NK-92 (cell line): ENCODE measurements around the gene SYNJ1.
"Not testable (repeated sequence)": the region's sequence is repeated elsewhere in the genome, so short reads cannot be mapped to it uniquely, and the experiment has no call there.

Source experiments
- DNase-seq: peaks from one replicate; lab custom pipeline; 2025; ENCODE audit not compliant: unreplicated experiment; lab: John Stamatoyannopoulos, UW

Gene SYNJ1, protein sequence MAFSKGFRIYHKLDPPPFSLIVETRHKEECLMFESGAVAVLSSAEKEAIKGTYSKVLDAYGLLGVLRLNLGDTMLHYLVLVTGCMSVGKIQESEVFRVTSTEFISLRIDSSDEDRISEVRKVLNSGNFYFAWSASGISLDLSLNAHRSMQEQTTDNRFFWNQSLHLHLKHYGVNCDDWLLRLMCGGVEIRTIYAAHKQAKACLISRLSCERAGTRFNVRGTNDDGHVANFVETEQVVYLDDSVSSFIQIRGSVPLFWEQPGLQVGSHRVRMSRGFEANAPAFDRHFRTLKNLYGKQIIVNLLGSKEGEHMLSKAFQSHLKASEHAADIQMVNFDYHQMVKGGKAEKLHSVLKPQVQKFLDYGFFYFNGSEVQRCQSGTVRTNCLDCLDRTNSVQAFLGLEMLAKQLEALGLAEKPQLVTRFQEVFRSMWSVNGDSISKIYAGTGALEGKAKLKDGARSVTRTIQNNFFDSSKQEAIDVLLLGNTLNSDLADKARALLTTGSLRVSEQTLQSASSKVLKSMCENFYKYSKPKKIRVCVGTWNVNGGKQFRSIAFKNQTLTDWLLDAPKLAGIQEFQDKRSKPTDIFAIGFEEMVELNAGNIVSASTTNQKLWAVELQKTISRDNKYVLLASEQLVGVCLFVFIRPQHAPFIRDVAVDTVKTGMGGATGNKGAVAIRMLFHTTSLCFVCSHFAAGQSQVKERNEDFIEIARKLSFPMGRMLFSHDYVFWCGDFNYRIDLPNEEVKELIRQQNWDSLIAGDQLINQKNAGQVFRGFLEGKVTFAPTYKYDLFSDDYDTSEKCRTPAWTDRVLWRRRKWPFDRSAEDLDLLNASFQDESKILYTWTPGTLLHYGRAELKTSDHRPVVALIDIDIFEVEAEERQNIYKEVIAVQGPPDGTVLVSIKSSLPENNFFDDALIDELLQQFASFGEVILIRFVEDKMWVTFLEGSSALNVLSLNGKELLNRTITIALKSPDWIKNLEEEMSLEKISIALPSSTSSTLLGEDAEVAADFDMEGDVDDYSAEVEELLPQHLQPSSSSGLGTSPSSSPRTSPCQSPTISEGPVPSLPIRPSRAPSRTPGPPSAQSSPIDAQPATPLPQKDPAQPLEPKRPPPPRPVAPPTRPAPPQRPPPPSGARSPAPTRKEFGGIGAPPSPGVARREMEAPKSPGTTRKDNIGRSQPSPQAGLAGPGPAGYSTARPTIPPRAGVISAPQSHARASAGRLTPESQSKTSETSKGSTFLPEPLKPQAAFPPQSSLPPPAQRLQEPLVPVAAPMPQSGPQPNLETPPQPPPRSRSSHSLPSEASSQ (N-terminal part only)

DNA sequence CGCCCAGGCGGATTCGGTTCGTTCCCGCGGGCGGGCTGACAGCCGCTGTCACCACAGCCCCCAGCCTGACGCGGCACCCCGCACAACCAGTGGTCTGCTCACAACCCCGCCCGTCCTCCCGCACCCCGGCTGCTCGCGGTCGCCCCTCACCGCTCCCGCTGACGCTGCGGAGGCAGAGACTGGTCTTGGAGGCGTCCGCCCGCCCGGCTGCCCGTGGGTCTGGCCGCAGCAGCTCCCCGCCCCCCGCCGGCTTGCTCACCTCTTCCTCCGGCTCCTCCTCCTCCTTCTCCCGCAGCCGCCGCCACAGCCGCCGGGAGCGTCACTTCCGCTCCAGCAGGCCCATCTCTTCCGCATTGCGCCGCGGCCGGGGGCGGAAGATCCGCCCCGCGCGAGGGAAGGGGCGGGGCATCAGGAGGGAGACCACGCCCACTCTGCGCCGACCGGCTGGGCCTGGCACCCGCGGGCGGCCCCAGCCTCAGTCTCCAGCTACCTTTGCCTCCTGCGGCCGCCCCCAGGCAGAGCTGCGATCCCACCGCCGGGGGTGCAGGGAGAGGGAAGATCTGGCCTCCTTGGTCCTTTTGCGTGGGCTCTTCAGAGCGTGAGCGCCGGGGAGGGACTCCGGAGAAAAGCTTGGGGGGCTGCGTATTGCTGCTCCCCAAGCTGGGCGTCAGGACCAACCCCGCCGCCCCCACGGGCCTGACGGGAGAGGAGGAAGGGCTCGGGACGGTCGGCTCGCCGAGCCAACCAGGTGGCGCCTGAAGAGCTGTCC, at the start of gene SYNJ1:
Gene SYNJ1, minus strand, starts transcription at position 327 of the 769 bp plus-strand sequence. CDS start 1,118 bp downstream, outside the sequence.
- peak; percentile 66 for DNase-seq

DNA sequence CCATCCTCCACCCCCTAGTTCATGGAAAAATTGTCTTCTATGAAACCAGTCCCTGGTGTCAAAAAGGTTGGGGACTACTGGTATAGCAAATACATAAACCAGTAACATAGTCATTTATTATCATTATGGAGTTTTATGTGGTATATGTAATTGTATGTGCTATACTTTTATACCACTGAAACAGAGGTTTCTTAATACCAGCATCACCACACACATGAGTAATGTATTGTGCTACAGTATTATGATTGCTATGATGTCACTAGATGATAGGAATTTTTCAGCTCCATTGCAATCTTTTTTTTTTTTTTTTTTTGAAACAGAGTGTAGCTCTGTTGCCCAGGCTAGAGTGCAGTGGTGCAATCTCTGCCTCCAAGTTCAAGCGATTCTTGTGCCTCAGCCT, 49.5 kb upstream of the SYNJ1 start:
- no peak for DNase-seq

DNA sequence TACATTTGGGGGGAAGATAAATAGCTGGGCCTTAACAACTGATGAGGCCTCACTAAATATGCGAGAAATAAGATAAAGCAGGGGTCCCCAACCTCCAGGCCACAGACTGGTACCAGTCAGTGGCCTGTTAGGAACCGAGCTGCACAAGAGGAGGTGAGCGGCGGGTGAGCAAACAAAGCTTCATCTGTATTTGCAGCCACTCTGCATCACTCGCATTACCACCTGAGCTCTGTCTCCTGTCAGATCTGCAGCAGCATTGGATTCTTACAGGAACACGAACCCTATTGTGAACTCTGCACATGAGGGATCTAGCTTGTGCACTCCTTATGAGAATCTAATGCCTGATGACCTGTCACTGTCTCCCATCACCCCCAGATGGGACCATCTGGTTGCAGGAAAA, 48.9 kb upstream of the SYNJ1 start:
- DNase-seq, result no peak

DNA sequence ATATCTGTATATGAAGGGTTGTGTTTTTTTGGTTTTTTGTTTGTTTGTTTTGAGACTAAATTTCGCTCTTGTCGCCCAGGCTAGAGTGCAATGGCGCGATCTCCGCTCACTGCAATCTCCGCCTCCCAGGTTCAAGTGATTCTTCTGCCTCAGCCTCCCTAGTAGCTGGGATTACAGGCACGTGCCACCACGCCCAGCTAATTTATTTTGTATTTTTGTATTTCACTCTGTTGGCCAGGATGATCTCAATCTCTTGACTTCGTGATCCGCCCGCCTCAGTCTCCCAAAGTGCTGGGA, 45.2 kb upstream of the SYNJ1 start:
- not testable (repeated sequence) for DNase-seq

DNA sequence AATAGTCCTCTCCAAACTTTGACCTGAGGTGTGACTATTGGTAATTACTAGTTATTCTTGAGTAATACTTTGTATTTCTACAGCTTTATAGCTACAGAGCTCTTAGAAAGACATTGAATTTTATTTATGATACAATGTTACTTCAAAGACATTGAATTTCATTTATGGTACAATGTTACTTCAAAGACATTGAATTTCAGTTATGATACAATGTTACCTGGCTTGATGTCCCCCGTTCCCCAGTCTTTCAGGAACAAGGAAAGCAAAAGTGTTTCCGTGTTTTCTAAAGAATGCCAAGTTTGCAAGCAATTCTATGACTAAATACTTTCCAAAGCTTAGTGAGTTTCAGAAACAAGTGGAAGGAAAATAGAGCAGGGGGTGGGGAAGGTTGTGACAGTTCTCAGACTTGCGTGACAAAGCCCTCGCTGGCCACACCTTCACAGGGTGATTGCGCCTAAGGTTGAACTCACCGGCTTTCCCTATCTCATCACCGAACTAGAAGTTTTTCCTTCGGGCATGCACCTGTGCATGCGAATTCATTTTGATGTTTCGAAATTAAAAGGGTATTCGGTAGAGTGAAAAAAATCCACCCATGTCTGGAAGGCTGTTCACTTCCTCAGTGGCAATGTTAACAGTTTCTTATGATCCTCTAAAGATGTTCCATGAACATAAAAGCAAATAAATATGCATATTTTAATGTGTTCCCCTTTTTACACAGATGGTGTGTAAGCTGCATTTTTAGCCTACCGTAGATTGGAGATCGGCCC, 44.7 kb upstream of the SYNJ1 start:
- no peak for DNase-seq

DNA sequence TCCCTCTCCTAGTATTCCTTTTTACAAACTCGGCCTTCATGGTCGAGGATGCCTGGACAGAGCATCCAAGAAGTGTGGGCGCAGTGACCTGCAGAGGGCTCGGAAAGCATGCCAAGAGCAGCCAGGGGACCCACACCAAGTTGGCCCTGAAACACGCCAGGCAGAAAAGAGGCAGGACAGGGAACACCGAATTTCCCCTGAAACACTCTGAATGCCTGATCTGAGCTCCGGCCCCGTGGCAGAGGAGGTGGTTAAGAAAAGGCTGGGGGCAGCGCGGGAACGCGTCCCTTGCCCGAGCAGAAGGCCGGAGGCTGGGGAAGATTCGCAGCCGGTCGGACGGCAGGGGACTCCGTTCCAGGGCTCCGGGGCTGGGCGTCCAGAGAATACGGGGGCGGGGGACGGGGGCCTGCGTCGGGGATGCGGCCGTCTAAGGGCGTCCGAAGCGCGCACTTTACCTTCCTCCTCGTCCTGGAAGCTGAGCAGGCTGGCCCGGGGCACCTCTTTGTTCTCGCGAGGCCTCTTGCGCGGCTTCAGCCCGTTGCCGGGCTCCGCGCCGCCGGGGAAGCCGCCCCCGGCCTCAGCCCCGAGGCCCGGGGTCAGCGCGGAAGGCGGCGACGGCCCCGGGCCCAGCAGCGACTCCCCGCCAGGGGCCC, 43.2 kb upstream of the SYNJ1 start:
- no peak for DNase-seq

DNA sequence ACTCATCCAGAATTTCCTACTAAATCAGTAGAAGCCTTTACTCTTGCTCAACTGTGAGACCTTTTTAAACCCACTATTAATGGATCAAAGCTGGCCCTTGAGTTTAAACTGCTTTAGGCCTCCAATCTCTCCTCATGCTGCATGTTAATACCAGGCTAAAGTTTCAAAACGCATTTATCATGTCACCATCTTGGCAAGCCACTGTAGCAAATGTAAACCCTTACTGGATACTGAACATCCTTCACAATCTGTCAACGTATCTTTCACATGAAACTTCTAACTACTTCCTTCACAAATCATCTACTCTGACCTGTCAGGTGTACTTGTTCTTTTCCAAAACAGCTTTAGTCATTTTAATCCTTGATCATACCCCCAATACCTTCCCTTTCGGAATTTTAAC, 40.7 kb upstream of the SYNJ1 start:
- no peak for DNase-seq

DNA sequence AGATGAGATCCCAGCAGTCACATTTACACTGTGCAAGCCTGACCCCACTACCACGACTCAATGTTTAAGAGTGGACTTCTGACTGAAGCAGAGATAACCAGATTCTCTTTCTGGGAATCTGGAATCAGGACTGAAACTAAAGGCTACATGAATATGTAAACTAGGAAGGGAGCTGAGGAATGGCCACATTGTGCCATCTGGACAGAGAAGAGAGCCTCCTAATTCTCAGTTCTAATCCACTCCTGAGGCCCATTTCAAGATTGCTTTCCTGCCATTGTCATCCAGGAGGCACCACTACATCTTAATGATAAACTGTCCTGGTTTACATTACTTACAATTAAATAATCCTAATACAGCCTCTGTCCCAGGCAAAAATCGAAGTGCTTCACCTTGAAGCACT, 37.2 kb upstream of the SYNJ1 start:
- DNase-seq, result no peak

DNA sequence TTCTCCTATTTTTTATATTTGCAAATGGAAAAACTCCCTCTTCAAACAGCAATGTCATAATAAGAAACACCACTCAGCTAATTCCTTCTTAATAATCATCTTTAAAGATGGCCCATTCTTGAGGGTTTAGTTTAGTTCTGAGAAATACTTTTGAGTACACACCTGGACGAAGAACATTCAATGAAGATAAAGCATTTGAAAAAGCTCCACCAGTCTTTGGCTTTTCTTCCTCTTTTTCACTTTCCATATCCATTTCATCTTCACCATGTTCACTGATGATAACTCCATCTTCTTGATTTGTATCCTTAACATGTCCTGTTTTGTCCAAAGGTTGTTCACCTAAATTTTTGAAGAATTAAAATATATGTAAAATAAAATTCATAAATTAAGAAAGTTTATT, 36.4 kb upstream of the SYNJ1 start:
- no peak for DNase-seq

DNA sequence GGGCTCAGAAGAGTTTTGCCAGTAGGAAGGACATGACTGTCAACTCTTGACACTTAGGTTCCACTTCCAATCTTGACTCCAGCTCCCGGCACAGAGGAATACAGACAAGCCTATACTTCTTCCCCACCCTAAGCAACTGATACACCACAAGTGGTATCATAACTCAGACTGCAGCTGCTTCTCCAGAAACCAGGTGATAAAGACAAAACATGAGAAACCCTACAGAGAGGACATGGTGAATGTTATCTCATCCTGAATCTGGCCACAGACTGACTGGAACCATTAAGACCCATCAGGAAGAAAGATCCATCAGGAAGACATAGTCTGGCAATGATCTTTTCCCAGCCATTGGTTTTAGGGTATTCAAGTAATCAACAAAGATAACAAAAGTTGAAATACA, 30.0 kb upstream of the SYNJ1 start:
- no peak for DNase-seq

DNA sequence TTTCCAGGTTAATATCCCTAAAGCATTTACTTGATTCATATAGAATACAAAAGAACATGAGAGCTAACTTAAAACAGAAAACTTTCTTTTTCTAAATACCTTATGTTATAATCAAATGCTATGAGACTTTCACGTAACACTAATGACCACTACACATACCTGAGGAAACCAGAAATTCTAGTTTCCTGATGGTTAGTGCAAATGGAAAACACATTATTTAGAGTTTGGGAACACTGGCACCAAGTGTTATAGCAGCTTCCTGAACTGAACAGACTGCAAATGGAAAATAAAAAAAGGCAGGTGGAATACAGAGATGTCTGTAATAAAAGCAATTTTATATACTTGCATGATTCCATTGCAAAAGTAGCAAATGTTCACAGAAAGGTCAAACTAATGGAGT, 28.3 kb upstream of the SYNJ1 start:
- no peak for DNase-seq

DNA sequence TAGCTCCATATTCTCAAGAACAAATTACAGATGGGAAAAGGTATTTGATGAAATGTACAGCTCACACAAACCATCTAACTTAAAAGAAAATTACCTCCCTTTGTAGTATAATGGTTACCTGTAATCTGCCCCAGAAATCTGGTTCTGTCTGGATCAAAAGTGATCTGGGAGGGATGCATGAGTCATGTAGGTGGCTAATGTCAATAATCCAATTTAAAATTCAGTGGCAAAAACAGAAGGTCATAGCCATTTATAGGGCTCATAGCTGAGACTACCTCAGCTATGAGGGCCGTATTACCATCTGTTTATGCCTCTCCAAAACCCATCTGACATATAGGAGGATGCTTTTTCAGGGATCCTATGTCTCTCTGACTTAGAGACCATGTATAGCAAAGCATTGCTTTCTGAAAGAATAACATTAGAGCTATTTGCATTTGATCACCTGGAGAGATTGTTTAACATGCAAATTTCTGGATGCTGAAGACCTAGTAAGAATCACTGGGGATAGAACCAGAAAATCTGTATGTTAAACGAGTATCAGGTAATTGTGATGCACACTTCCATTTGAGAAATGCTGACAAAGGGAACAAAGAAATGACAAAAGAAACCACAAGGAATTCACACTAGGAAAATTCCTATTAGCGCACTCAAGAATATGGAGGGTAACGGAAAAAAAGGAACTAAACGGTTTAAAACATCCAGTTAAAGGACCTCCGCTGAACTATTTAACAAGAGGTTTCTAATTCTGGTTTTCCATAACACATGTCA, 26.2 kb upstream of the SYNJ1 start:
- no peak for DNase-seq

DNA sequence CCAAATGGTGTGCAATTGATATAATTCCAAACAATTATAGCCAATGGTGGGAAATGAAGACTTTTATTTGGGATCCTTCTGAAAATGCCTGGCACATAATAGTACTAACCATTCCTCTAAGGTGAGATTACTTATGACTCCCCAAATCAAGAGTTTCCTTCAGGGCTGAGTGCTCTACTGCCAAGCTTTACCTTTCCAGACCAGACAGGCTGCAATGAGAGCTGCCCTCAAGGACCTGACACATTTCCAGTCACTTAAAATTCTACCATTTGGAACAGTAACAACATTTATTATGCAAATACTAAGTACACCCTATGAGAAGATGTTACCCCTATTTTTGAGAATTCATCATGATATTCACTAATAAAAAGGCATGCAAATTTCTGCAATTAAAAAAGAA, 22.6 kb upstream of the SYNJ1 start:
- DNase-seq, result no peak

DNA sequence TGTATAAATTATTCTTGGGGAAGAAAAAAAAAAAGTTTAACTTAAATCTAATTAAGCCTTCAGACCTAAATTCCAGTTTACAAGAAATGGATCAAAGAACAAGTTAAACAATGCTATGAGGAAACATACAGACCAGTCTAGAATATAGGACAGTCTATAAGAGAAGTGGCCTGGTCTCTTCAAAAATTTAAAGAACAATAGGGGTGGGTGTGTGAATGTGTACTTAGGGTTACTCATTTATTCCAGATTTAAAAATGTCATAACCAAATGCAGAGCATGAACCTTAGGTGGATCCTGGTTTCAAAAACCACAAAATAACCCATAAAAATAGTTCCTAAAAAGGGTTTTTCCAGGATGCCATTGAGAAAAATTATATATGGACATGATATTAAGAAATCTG, 21.8 kb upstream of the SYNJ1 start:
- DNase-seq, result no peak

DNA sequence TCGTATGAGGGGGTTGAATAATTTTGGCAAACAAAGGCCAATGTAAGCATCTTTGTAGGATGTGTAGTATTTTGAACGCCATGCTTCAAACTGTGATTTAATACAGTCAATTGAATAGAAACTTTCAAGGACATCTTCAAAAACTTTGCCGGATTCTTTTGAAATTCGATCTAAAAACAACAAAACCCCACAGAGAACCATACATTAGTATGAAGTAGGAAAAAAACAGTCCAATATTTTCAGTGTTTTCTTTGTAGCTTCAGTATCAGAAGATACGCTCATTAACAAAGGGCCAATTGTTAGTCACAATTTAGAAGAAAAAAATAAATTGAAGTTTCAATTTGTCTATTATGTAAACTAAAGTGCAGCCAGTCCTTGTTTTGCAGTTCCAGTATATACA, 20.7 kb upstream of the SYNJ1 start:
- no peak for DNase-seq

DNA sequence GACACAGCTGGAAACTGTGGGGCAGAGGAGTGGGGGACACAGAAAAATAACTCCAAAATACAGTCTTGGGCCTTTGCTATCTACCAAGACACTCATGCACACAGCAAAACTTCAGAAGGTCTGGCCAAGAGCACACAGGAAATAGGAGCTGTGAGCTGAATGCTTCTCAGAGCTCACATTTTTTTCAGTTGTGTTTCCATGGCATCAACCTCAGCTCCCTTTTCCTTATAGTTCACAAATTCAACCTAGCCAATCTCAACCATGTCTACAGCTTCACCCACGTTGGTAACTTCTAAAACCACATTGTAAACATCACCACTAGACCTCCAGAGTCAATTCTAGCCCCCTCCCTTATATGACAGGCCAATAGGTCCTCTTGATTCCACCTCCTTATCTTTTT, 19.6 kb upstream of the SYNJ1 start:
- DNase-seq, result no peak

DNA sequence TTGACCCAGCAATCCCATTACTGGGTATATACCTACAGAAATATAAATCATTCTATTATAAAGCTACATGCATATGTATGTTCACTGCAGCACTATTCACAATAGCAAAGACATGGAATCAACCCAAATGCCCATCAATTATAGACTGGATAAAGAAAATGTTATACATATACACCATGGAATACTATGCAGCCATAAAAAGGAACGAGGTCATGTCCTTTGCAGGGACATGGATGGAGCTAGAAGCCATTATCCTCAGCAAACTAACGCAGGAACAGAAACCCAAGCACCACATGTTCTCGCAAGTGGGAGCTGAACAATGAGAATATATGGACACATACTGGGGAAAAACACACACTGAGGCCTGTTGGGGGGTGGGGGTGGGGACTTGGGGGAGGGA, 18.9 kb upstream of the SYNJ1 start:
- DNase-seq, result not testable (repeated sequence)

DNA sequence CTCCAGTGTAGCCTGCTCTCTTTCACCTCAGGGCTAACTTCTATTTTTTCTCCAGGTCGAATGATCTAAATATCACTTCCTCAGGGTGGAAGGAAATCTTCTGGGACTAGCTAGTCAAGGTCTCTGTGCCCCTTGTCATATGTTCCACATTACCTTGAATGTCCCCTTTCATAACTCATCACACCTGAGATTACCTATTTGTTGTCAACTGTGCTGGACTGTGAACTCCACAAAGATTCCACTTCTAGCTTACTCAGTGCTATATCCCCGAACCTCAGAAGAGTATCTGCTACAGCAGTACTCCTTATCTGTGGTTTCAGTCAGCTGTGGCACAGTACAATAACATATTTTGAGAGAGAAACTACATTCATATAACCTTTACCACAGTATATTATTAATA, 14.6 kb upstream of the SYNJ1 start:
- DNase-seq, result no peak

DNA sequence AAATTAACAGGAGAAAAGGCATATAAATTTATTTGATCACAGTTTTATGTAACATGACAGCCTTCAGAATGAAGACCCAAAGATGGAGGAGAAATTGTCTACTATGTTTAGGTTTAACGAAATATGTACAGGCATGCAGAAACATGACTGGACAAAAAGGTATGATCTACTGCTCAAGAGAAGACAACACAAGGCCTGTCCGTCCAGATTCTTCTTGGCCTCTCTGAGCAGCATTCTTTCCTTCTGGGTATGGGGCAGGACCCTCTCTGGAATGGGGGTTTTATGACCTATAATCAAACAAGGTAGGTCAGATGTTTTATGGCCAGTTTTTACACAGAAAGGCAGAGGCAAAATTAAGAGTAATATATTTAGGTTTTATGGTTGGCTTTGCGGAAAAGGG, 13.5 kb upstream of the SYNJ1 start:
- DNase-seq, result no peak
